ENCODE results near the gene FLRT2.

The FLRT2 gene

GRCh38 chr14:85546390-85546789 is 16.4 kb downstream of the FLRT2 start:
- H3K27ac ChIP-seq: no peak overlapping the region
- TF ChIP-seq ZFX (IDR thresholded peaks at IDR 0.05) (no peak), CTCF (conservative IDR thresholded peaks at IDR 0.05) (no peak)

- TF ChIP-seq CTCF (conservative IDR thresholded peaks at IDR 0.05) (no peak), ZFX (IDR thresholded peaks at IDR 0.05) (no peak)
- no peak overlapping the region for H3K27ac ChIP-seq
Measured at GRCh38 chr14:85549697-85550096, 19.8 kb downstream of the FLRT2 start.

GRCh38 chr14:85554106-85554505 is 24.2 kb downstream of the FLRT2 start:
- TF ChIP-seq ZFX (IDR thresholded peaks at IDR 0.05) (no peak), CTCF (conservative IDR thresholded peaks at IDR 0.05) (no peak)
- no peak overlapping the region for H3K27ac ChIP-seq

- H3K27ac ChIP-seq: no peak overlapping the region
- no peak for TF ChIP-seq ZFX (IDR thresholded peaks at IDR 0.05)
- TF ChIP-seq CTCF (conservative IDR thresholded peaks at IDR 0.05): no peak
Measured at GRCh38 chr14:85556267-85556666, 26.3 kb downstream of the FLRT2 start.

- TF ChIP-seq CTCF (conservative IDR thresholded peaks at IDR 0.05) (no peak), ZFX (IDR thresholded peaks at IDR 0.05) (no peak)
- H3K27ac ChIP-seq: no peak overlapping the region
Measured at GRCh38 chr14:85558505-85558904, 28.6 kb downstream of the FLRT2 start.

GRCh38 chr14:85562630-85563029 is 32.7 kb downstream of the FLRT2 start:
- TF ChIP-seq CTCF (conservative IDR thresholded peaks at IDR 0.05) (no peak), ZFX (IDR thresholded peaks at IDR 0.05) (no peak)
- no peak overlapping the region for H3K27ac ChIP-seq

GRCh38 chr14:85564841-85565527 is 35.0 kb downstream of the FLRT2 start:
- TF ChIP-seq CTCF (conservative IDR thresholded peaks at IDR 0.05): no peak
- TF ChIP-seq ZFX (IDR thresholded peaks at IDR 0.05): no peak
- H3K27ac ChIP-seq: no peak overlapping the region

Measured in C4-2B (cell line).